MM.1S (cell line): ENCODE data around the gene PRDM10.

Experiments
- DNase-seq: peaks from one replicate; pipeline ENCODE4 v3.0.0-alpha.2; 2015
- H2AFZ ChIP-seq: fragments of 300-600 bp; sonication (generic); 2 replicates; pipeline ENCODE4 v1.6.0; 2016; ENCODE audit warnings: antibody characterized with exemption, low read length
- H3F3A ChIP-seq: fragments of 300-600 bp; sonication (generic); 2 replicates; pipeline ENCODE4 v1.6.1; 2016; ENCODE audit warnings: mild to moderate bottlenecking, antibody characterized with exemption, low read length, moderate library complexity, mixed read lengths; ENCODE audit not compliant: insufficient read depth
- H3K27ac ChIP-seq: fragments of 300-600 bp; sonication (generic); 2 replicates; pipeline ENCODE4 v1.5.1; 2016; ENCODE audit warnings: mild to moderate bottlenecking, low read length
- H3K27me3 ChIP-seq: fragments of 300-600 bp; sonication (generic); replicated peaks from 2 replicates; pipeline ENCODE4 v1.6.0; 2016; ENCODE audit warnings: low read length; ENCODE audit not compliant: insufficient read depth
- H3K36me3 ChIP-seq: fragments of 300-600 bp; sonication (generic); replicated peaks from 2 replicates; pipeline ENCODE4 v1.6.1; 2016; ENCODE audit warnings: mild to moderate bottlenecking, low read length, mixed read lengths; ENCODE audit not compliant: insufficient read depth
- H3K4me1 ChIP-seq: fragments of 300-600 bp; sonication (generic); 2 replicates; pipeline ENCODE4 v1.6.1; 2016; ENCODE audit warnings: low read length, mixed read lengths
- H3K4me2 ChIP-seq: fragments of 300-600 bp; sonication (generic); 2 replicates; pipeline ENCODE4 v1.6.0; 2016; ENCODE audit warnings: low read depth, low read length
- H3K4me3 ChIP-seq: fragments of 300-600 bp; sonication (generic); 2 replicates; pipeline ENCODE4 v1.5.1; 2016; ENCODE audit warnings: low read length, mixed read lengths
- H3K79me2 ChIP-seq: fragments of 300-600 bp; sonication (generic); 2 replicates; pipeline ENCODE4 v1.6.1; 2016; ENCODE audit warnings: mixed run types, low read length, mixed read lengths
- H3K9ac ChIP-seq: fragments of 300-600 bp; sonication (generic); 2 replicates; pipeline ENCODE4 v1.6.1; 2016; ENCODE audit warnings: low read length, mixed read lengths
- H3K9me2 ChIP-seq: fragments of 300-600 bp; sonication (generic); replicated peaks from 2 replicates; pipeline ENCODE4 v1.6.1; 2016; ENCODE audit warnings: mild to moderate bottlenecking, low read length, mixed read lengths; ENCODE audit not compliant: insufficient read depth
- H3K9me3 ChIP-seq: fragments of 300-600 bp; sonication (generic); replicated peaks from 2 replicates; pipeline ENCODE4 v1.6.1; 2016; ENCODE audit warnings: mild to moderate bottlenecking, low read length, mixed read lengths; ENCODE audit not compliant: insufficient read depth
- H4K20me1 ChIP-seq: fragments of 300-600 bp; sonication (generic); 2 replicates; pipeline ENCODE4 v1.6.1; 2016; ENCODE audit warnings: mild to moderate bottlenecking, low read length, moderate library complexity, mixed read lengths; ENCODE audit not compliant: insufficient read depth
- CTCF ChIP-seq: fragments of 300-600 bp; sonication (generic); IDR thresholded peaks from 2 replicates; pipeline ENCODE4 v1.5.1; 2016; ENCODE audit warnings: antibody characterized with exemption, low read length, mixed read lengths
- EZH2 ChIP-seq: fragments of 300-600 bp; sonication (generic); optimal IDR thresholded peaks from 2 replicates; pipeline ENCODE3; 2017; ENCODE audit warnings: low read depth, mild to moderate bottlenecking, antibody characterized with exemption, low read length, mixed read lengths
- EZH2phosphoT487 ChIP-seq: fragments of 300-600 bp; sonication (generic); IDR thresholded peaks from 2 replicates; pipeline ENCODE4 v1.6.1; 2018; ENCODE audit warnings: antibody characterized with exemption, low read length

PRDM10 gene

GRCh38 chr11:130002352-130002845, at the start of gene PRDM10:
Gene PRDM10, minus strand, starts transcription at chr11:130002835. Its CDS starts 41,871 bp downstream, at chr11:129960964.
- Histone ChIP-seq H3K9ac (peak within 1 kb of the TSS; percentile 99), H3K4me1 (no peaks in the 10 kb centered on the region), H3K79me2 (peaks cover 38% of the 10 kb centered on the region), H3K27me3 (no peaks in the 10 kb centered on the region), H3K4me2 (peak within 1 kb of the TSS; percentile 92), H2AFZ (peak within 1 kb of the TSS; percentile 82), H3K4me3 (peak within 1 kb of the TSS; percentile 86), H4K20me1 (no peaks in the 10 kb centered on the region), H3K36me3 (no peaks in the 10 kb centered on the region), H3K9me3 (no peaks in the 10 kb centered on the region), H3F3A (peaks cover 13% of the 10 kb centered on the region), H3K9me2 (no peaks in the 10 kb centered on the region), H3K27ac (peak within 1 kb of the TSS; percentile 98)
- DNase-seq = peak; percentile 88
- TF ChIP-seq EZH2 (no peak), CTCF (no peak), EZH2phosphoT487 (no peak)

- H3K27ac ChIP-seq = no peak overlapping the region
- no peak overlapping the region for H3K9ac ChIP-seq
- no peaks in the 10 kb centered on the region for H3F3A ChIP-seq
- no peaks in the 10 kb centered on the region for H4K20me1 ChIP-seq
- no peaks in the 10 kb centered on the region for H3K36me3 ChIP-seq
- no peaks in the 10 kb centered on the region for H3K9me3 ChIP-seq
- no peaks in the 10 kb centered on the region for H3K79me2 ChIP-seq
- H3K4me1 ChIP-seq = no peaks in the 10 kb centered on the region
- H3K9me2 ChIP-seq = no peaks in the 10 kb centered on the region
- DNase-seq = no peak
- no peak overlapping the region for H2AFZ ChIP-seq
- no peak overlapping the region for H3K4me2 ChIP-seq
- no peak for TF ChIP-seq EZH2phosphoT487
- H3K4me3 ChIP-seq = no peak overlapping the region
- H3K27me3 ChIP-seq = no peaks in the 10 kb centered on the region
Measured at GRCh38 chr11:130051082-130051481, 48.4 kb upstream of the PRDM10 start.

- TF ChIP-seq EZH2phosphoT487 = no peak
- TF ChIP-seq EZH2 = no peak
- TF ChIP-seq CTCF = no peak
- H4K20me1 ChIP-seq = no peaks in the 10 kb centered on the region
Measured at GRCh38 chr11:130050257-130050656, 47.6 kb upstream of the PRDM10 start.

GRCh38 chr11:130049328-130049771, 46.7 kb upstream of the PRDM10 start:
- no peak overlapping the region for H3K27ac ChIP-seq
- no peaks in the 10 kb centered on the region for H4K20me1 ChIP-seq
- no peak overlapping the region for H3K9ac ChIP-seq
- no peak overlapping the region for H3K4me2 ChIP-seq
- H3K4me3 ChIP-seq = no peak overlapping the region
- no peaks in the 10 kb centered on the region for H3K9me2 ChIP-seq
- no peaks in the 10 kb centered on the region for H3K79me2 ChIP-seq
- TF ChIP-seq CTCF (no peak), EZH2phosphoT487 (no peak), EZH2 (no peak)
- no peaks in the 10 kb centered on the region for H3K9me3 ChIP-seq
- no peak overlapping the region for H2AFZ ChIP-seq
- no peak for DNase-seq
- no peaks in the 10 kb centered on the region for H3K36me3 ChIP-seq
- no peaks in the 10 kb centered on the region for H3F3A ChIP-seq
- H3K4me1 ChIP-seq = no peaks in the 10 kb centered on the region
- no peaks in the 10 kb centered on the region for H3K27me3 ChIP-seq

More at GRCh38 chr11:130050257-130050656, 47.6 kb upstream of the PRDM10 start:
- no peak overlapping the region for H3K9ac ChIP-seq
- no peak overlapping the region for H3K4me3 ChIP-seq
- no peaks in the 10 kb centered on the region for H3K79me2 ChIP-seq
- no peaks in the 10 kb centered on the region for H3K36me3 ChIP-seq
- H3K9me3 ChIP-seq = no peaks in the 10 kb centered on the region
- no peak overlapping the region for H3K4me2 ChIP-seq
- H3K27ac ChIP-seq = no peak overlapping the region
- no peaks in the 10 kb centered on the region for H3K9me2 ChIP-seq
- no peaks in the 10 kb centered on the region for H3K4me1 ChIP-seq
- DNase-seq = no peak
- no peak overlapping the region for H2AFZ ChIP-seq
- H3K27me3 ChIP-seq = no peaks in the 10 kb centered on the region
- no peaks in the 10 kb centered on the region for H3F3A ChIP-seq
